IPS DF 6.9 (cell line): ENCODE measurements around the gene IL26.

Experiments used
- DNase-seq: peaks from one replicate; pipeline ENCODE4 v3.0.0-alpha.2; 2013; ENCODE audit warnings: low read depth, low spot score
- H3K27ac ChIP-seq: one replicate; pipeline ENCODE4 v1.5.1; 2013; ENCODE audit warnings: low read length, control low read depth
- H3K27me3 ChIP-seq: 2 replicates; pipeline ENCODE4 v1.6.1; 2013; ENCODE audit warnings: mild to moderate bottlenecking, low read length; ENCODE audit not compliant: control insufficient read depth, insufficient read depth
- H3K36me3 ChIP-seq: 2 replicates; pipeline ENCODE4 v1.6.1; 2013; ENCODE audit warnings: low read length; ENCODE audit not compliant: control insufficient read depth, insufficient read depth
- H3K4me1 ChIP-seq: 2 replicates; pipeline ENCODE4 v1.6.1; 2013; ENCODE audit warnings: low read length; ENCODE audit not compliant: control insufficient read depth, insufficient read depth
- H3K4me3 ChIP-seq: 2 replicates; pipeline ENCODE4 v1.5.1; 2013; ENCODE audit warnings: mild to moderate bottlenecking, low read length
- H3K9me3 ChIP-seq: 2 replicates; pipeline ENCODE4 v1.6.1; 2013; ENCODE audit warnings: low read length, inconsistent platforms; ENCODE audit not compliant: control insufficient read depth, insufficient read depth
- WGBS: extraction: QIAGEN DNeasy Blood & Tissue Kit; methylation state at CpG from one replicate; pipeline ENCODE4 v1.1.7; 2013; ENCODE audit warnings: mixed read lengths, missing lambda C conversion rate; ENCODE audit not compliant: insufficient read length, insufficient coverage; 5-methylcytosine and 5-hydroxymethylcytosine counted together

Gene IL26

GRCh38 chr12:68158432-68158831 lies 67.2 kb downstream of the IL26 start:
- no peaks in the 10 kb centered on the region for H3K9me3 ChIP-seq
- peak; percentile 16 for DNase-seq
- H3K4me3 ChIP-seq, result no peak overlapping the region
- no peaks in the 10 kb centered on the region for H3K27me3 ChIP-seq
- WGBS, result no CpG with 5 or more reads among the region's 2 CpGs
- H3K4me1 ChIP-seq, result no peaks in the 10 kb centered on the region
- no peaks in the 10 kb centered on the region for H3K36me3 ChIP-seq
- no peak overlapping the region for H3K27ac ChIP-seq

GRCh38 chr12:68157380-68157779 lies 68.2 kb downstream of the IL26 start:
- no CpG with 5 or more reads among the region's 4 CpGs for WGBS
- Histone ChIP-seq H3K27ac (no peak overlapping the region), H3K36me3 (no peaks in the 10 kb centered on the region), H3K27me3 (no peaks in the 10 kb centered on the region), H3K4me1 (no peaks in the 10 kb centered on the region), H3K4me3 (no peak overlapping the region), H3K9me3 (no peaks in the 10 kb centered on the region)
- no peak for DNase-seq

GRCh38 chr12:68156636-68157035 lies 69.0 kb downstream of the IL26 start:
- no peaks in the 10 kb centered on the region for H3K9me3 ChIP-seq
- no peak overlapping the region for H3K4me3 ChIP-seq
- no CpG with 5 or more reads among the region's 1 CpG for WGBS
- no peaks in the 10 kb centered on the region for H3K27me3 ChIP-seq
- no peak overlapping the region for H3K27ac ChIP-seq
- DNase-seq, result no peak
- no peaks in the 10 kb centered on the region for H3K36me3 ChIP-seq
- no peaks in the 10 kb centered on the region for H3K4me1 ChIP-seq

- Histone ChIP-seq H3K9me3 (no peaks in the 10 kb centered on the region), H3K4me1 (no peaks in the 10 kb centered on the region), H3K27ac (no peak overlapping the region), H3K36me3 (no peaks in the 10 kb centered on the region), H3K4me3 (no peak overlapping the region), H3K27me3 (no peaks in the 10 kb centered on the region)
- no CpG with 5 or more reads among the region's 1 CpG for WGBS
- DNase-seq, result no peak
These were observed 70.8 kb downstream of the IL26 start for GRCh38 chr12:68154779-68155178.
